ENCODE measurements around the gene TMEM8B.

DNA sequence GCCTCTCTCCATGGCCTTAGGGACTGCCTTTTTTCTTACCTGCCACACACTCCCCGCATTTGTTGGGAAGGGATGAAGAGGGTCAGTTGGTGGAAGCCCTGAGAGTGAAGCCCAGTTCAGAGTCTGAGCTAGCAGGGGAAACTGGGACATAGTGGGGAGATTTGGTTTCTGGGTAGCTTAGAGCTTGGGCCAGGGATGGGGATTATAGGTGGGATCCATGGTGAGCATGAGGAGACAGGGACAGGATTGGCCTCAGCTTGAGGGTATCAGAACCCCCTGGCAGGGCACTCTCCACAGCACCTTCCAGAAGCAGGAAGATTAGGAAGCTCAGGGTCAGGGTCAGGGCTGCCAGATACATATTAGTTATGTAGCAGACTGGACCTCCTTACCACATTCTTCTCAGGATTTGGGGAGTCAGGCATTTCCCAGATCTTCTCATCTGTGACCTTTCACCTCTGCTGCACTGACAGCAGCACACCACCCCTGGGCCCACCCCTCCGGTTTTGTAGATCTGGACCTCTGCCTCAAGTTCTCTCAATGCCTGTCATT is 23.3 kb downstream of the TMEM8B start:
- TF ChIP-seq CTCF (optimal IDR thresholded peaks at IDR 0.05 in 1 of 3, IDR thresholded peaks at IDR 0.05 in 1 of 3, conservative IDR thresholded peaks at IDR 0.05 in 1 of 3; ENCODE audit: extremely low read depth in 1 of 3, insufficient read depth in 2 of 3, low read length in 3 of 3) (no peak), EZH2 (IDR thresholded peaks at IDR 0.05; ENCODE audit: low read length) (no peak)
